Measurements from ENCODE around the gene TAF6L. TPM values are rescaled to one million over a fixed set of nuclear protein-coding genes. Genes with fewer than 3 reads are reported as not detected.
"Not testable (repeated sequence)": the region's sequence is repeated elsewhere in the genome, so short reads cannot be mapped to it uniquely, and the experiment has no call there.

The TAF6L gene
- polyA plus RNA-seq (ENCODE audit: insufficient read length), result 17.0 TPM

- peak; percentile 92 for DNase-seq (ENCODE audit: low read depth)
These were observed at the start of gene TAF6L for GRCh38 chr11:62771144-62772021. TAF6L (plus strand) TSS chr11:62771396; CDS start chr11:62775784, 4,388 bp downstream.

DNA sequence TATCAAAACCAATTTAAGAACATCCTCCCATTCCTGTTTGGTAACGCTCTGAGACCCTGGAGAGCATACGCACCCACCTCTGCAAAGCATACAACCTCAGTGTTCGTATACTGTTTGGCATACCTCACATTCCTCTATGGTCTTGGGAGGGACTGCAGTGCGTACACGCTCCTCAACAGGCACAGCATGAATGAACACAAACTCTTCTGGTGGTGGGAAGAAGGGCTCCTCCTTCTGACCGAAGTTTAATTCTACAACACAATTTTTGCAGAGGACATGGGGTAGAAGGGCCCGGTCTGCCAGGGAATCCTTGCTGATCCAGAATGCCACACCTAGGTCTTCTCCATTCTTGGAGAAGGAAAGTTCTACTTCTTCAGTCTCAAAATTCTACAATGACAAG, 49.2 kb upstream of the TAF6L start:
- no peak for DNase-seq (ENCODE audit: low read depth)

DNA sequence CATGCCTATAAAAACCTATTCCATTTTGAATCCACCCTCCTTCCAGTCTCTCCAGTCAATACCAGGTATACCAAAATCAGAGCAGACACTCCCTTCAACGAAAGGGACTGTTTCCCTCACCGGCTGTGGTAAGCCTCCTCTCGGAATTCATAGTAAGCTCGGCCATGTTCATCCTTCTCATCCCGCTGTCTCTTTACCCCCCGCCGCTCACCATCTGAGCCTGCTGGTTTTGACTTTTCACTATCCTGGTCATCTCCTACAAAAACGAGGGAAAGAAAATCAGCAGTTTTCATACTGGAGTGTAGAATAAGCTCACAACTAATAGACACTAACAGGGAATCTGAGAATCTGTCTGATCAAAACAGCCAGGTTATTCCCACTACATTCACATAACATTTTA, 47.0 kb upstream of the TAF6L start:
- no peak for DNase-seq (ENCODE audit: low read depth)

DNA sequence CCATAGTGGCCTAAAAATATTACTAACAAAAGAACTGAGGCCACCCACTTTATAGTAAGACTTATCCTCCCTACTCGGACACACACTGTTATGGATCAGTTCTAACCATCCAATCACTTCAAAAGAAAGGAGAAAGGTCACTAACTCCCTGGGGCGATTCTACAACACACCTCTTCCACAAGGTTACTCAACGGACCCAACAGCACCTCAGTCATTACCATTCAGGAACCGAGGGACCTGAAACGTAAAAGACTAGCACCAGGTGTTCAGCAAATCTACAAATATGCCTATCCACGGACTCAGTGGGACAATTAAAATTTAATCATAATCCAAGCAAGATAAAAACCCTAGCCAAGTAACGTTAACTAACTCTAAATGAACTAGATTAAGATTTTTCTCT, 45.5 kb upstream of the TAF6L start:
- DNase-seq (ENCODE audit: low read depth), result no peak

- no peak for DNase-seq (ENCODE audit: low read depth)
These were observed 44.9 kb upstream of the TAF6L start for GRCh38 chr11:62726156-62726914.

DNA sequence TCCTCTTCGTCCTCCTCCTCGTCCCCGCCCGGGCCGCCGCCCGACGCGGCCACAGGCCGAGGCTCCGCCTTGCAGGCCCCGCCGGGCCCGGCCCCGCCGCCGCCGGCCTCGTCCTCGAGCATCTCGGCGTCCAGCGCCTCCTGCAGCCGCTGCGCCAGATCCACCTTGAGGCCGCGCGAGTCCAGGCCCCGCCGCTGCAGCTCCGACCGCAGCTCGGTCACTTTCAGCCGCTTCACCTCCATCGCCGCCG, 44.4 kb upstream of the TAF6L start:
- DNase-seq (ENCODE audit: low read depth), result no peak

- peak; percentile 97 for DNase-seq (ENCODE audit: low read depth)
These were observed 43.9 kb upstream of the TAF6L start, which contains the start of gene HNRNPUL2 for GRCh38 chr11:62727165-62727871. HNRNPUL2 (minus strand) TSS chr11:62727457; CDS start chr11:62727156, 301 bp downstream.

DNA sequence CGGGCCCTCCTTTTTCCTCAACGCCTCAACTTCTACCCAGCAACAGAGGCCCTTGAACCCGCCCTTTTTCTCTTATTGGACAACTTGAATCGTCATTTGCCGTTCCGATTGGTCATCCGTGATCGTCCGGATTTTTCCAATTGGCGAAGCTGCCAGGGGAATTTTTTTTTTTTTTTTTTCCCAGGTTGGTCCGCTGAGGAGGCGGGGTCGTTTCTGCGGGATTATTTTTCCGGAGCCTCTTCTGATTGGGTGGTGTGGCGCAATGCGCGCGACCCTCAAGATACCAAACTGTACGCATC, 43.4 kb upstream of the TAF6L start:
- DNase-seq (ENCODE audit: low read depth), result peak; percentile 97

- DNase-seq (ENCODE audit: low read depth), result no peak
These were observed 42.8 kb upstream of the TAF6L start, which contains the start of gene TTC9C for GRCh38 chr11:62728171-62728988. TTC9C (plus strand) TSS chr11:62728486; CDS start chr11:62728849, 363 bp downstream.

- not testable (repeated sequence) for DNase-seq (ENCODE audit: low read depth)
These were observed 41.1 kb upstream of the TAF6L start for GRCh38 chr11:62730076-62730475.

DNA sequence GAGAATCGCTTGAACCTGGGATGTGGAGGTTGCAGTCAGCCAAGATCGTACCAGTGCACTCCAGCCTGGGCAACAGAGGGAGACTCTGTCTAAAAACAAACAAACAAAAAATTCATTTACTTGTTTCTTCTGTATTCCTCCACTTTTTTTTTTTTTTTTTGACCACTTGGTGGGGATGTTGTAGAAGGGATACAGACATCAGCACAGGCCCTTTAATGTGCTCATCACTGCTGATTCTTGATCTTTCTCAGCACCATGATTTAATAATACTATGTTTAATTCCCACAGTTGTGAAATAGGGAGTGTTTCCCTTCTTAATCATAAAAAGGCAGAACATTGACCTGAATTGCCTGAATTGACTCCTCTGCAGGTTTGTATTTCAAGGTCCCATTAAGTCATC, 38.4 kb upstream of the TAF6L start:
- DNase-seq (ENCODE audit: low read depth), result no peak

DNA sequence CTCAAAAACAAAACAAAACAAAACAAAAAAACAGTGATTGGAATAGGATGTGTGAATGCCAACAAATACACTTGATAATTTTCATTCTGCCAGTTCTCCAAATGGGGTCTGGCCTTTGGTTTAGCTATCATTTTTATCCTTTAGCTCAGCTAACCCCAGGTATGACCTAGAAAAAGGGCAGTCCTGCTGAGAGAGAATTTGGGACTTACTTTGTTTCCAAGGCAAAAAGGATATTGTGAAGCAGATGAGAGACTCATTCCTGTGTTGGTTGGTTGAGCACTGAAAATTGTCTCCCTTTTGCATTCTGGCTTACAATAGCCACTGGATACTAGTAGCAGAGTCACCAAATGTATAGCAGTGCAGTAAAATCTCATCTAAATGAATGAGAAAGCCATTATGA, 34.0 kb upstream of the TAF6L start:
- DNase-seq (ENCODE audit: low read depth), result no peak

- DNase-seq (ENCODE audit: low read depth), result no peak
These were observed 23.6 kb upstream of the TAF6L start for GRCh38 chr11:62747475-62748160.

- not testable (repeated sequence) for DNase-seq (ENCODE audit: low read depth)
These were observed 21.3 kb upstream of the TAF6L start for GRCh38 chr11:62749931-62750330.

DNA sequence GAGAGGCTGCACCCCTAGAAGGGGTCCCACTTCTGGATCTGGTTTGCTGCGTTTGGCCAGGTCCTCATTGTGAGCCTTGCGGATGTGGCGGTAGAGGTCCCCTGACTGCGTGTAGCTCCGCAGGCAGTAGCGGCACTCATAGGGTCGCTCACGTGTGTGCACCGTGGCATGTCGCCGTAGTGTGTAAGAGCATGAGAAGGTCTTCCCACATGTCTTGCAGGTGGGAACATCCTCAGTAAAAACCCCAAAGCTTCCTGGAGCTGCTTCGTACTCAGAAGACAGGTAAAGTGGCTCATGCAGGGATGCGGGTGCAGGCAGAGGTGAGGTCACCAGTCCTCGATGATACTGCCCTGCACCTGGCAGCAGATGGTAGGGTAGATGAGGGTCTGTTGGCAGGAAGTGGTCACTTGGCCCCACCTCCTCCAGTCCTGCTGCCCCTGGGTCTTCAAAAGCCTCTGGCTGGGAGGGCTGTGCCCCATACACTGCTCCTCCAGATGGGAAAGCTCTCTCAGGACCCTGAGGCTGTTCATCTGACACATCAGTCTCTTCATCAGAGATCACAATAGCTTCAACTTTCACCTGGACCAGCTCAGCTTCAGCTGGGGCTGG, 18.9 kb upstream of the TAF6L start:
- no peak for DNase-seq (ENCODE audit: low read depth)

DNA sequence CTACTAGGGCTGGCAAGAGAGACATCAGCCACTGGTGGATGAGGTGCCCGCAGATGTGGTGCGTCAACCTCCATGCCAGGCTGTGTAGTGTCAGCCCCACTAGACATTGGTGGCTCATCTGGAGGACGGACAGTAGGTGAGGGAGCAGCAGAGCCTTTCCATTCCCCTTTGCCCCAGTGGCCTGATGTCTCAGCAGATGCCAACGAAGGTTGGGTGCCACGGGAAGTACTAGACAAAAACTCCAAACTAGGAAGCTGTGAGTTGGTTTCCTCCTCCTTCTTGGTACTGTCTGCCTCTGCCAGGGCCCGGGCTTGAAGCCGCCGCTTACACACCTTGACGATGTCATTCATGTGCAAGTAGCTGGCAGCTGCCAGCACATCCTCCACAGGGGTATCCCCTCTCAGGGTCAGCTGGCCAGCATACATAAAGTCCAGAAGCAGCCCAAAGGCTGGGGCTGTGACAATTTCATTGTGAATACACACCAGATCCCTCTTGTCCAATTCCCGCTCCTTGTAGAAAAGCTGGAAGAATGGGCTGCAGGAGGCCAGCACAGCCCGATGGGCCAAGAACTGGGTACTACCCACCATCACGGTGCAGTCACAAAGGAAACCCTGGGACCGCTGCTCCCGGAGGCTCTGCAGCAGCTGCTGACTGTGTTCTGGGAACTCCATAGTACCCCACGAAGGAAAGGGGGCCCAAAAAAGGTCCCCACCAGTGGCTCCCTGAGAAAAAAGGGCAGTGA, 18.0 kb upstream of the TAF6L start:
- no peak for DNase-seq (ENCODE audit: low read depth)

DNA sequence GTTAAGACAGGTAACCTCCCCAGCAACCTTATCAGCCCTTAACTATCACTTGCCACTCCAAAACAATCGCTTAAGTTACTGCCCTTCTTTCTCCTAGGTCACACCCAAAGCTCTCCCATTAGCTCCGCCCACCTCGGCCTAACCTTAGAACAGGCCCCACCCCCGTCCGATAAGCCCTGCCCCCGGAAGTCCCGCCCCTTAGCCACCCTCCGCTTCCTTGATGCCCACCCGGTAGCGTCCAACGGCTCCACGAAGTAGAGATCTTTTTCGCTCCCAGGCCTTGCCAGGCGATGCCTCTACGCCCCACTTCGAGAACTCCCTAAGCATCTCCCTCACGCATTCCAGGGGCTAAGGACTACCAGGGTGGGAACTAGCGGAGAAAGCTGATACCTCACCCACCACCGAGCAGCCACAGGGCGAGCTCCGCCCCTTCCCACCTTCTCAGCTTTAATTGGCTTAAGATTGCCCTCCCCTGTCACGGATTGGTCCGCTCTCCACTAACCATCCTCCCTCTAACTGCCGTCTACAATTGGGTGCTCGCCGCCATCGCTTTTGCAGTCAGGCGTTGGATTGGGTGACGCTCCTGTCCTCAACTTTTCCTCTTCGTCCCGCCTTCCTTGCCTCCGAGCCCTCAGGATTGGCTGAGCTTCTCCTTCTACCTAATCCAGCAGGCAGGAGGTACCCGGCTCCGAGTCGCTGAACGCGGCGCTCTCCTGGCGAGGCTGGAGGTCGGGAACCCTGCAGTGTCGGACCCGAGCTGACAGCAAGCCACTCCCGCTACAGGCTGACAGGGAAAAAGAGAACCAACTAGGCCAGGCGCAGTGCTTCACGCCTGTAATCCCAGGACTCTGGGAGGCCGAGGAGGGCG, 17.2 kb upstream of the TAF6L start, which contains the start of gene ZBTB3:
Gene ZBTB3, minus strand, starts transcription at position 425 of the 868 bp plus-strand sequence. CDS start 496 bp downstream, outside the sequence.
- DNase-seq (ENCODE audit: low read depth), result peak; percentile 99

DNA sequence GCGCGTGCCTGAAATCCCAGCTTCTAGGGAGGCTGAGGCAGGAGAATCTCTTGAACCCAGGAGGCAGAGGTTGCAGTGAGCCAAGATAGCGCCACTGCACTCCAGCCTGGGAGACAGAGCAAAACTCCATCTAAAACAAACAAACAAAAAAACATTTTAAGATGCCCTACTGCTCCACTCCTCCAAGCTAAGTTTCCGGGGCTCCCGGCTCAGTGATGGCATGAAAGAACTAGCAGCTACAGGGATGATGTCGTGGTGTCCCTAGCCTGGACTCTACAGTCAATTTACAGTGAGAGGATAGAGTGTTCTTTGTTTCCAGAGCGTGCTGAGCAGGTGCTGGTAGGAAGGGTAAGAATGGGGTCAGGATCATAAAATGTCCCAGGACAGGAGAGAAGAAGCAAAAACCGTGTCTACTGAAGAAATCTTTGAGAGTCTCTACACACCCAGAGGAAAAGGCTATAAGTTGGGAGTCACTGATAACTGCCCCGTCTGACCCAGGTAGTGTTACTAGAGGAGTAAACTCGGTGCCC, 16.0 kb upstream of the TAF6L start:
- DNase-seq (ENCODE audit: low read depth), result no peak
